ENCODE data around the gene CCDC146.

- TF ChIP-seq CTCF (IDR thresholded peaks at IDR 0.05; ENCODE audit: low read depth, low read length): no peak
- TF ChIP-seq POLR2A (IDR thresholded peaks at IDR 0.05; ENCODE audit: extremely low read depth, insufficient read length): no peak
- TF ChIP-seq MAX (IDR thresholded peaks at IDR 0.05; ENCODE audit: low read depth, low read length): peak; percentile 94
- peak; percentile 96 for TF ChIP-seq MYC (IDR thresholded peaks at IDR 0.05; ENCODE audit: low read depth, low read length)
Measured at GRCh38 chr7:77245015-77245755, 122.8 kb downstream of the CCDC146 start.
